Hematopoietic multipotent progenitor cell treated with erythropoietin and hydrocortisone succinate and interleukin-3 and kit ligand, for 15 days (in vitro differentiated cells): ENCODE data around the gene TIMM8A.

Experiments used
- DNase-seq: peaks from one replicate; pipeline ENCODE4 v3.0.0-alpha.2; 2015; ENCODE audit warnings: low spot score

The TIMM8A gene, protein sequence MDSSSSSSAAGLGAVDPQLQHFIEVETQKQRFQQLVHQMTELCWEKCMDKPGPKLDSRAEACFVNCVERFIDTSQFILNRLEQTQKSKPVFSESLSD

DNA sequence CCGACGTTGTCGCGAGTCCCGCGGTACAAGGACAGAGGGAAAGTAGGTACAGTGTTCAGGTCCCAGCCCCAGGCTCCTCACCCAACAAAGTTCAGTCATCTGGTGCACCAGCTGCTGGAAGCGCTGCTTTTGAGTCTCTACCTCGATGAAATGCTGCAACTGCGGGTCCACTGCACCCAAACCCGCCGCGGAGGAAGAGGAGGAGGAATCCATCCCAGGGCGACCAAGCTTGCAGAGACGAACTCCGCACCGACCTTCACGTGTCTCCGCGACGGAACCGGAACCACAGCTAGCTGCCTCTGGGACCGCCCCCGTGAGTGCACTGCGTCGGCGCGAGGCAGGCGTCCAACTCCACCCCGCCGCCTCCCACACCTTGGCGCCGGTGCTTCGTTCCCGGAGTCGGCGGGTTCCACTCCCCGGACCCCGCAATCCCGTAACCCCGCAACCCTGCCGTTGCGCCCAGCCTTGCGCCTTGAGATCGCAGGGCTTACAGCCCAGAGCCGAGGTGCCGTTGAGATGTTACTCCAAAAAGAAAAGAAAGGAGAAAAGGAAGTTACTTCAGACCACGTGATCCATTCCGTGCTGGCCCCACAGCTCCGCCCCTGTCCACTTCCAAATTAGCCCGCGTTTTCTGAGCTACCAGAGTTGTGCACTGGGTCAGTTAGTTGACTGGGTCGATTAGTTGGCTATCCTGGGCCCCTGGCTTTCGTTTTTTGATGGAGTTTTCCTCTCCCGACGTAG, at the start of gene TIMM8A:
TIMM8A (minus strand) TSS at position 291 of the 741 bp plus-strand sequence; CDS start at position 213, 78 bp downstream.
- DNase-seq = peak; percentile 75

DNA sequence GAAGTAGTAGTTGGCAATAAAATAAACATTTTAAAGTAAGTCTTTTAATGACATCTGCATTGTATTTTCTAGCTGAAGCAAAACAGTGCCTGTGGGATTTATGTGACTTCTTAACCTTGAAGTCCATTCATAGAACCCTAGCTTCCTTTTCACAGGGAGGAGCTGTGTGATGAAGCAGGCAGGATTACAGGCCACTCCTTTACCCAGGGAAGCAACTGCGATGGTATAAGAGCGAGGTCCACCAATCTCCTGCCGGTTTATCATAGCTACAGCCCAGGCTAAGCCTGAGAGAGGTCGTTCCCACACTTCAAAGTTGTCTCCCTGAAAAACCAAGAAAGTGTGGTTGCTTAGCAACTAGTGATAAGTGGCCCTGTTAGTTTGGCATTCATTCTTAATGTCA, 49.2 kb upstream of the TIMM8A start:
- no peak for DNase-seq

DNA sequence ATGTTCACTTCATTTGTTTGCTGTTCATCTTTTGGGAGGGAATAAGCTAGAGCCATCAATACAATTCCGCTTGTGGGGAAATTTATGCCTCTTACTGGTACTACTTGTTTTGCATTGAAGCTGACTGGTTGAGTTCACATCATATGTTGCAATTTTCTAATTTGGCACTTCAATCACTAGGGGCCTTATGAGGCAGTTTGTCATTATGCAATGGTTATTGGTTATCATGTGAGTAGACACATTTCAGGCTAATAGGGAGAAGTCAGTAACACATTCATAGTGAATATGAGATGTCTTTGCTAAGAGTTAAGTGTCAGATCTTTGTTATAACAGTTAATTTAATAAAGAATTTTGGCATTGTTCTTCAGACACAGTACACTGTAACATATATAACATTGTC, 47.2 kb upstream of the TIMM8A start:
- no peak for DNase-seq

DNA sequence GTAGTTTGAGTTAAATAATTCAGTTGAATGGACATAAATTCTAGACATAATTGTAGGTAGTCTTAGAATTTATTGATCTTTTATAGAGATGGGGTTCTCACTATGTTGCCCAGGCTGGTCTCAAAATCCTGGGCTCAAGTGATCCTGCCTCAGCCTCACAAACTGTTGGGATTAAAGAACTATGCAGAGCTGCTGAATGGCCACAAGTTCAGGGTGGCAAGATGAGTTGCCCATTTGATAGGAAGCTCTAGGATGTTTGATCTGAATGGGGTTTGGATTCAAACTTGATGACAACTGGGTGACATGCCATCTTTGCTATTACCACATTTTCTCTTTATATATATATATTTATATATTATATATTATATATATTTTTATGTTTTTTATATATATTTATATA, 45.8 kb upstream of the TIMM8A start:
- no peak for DNase-seq

DNA sequence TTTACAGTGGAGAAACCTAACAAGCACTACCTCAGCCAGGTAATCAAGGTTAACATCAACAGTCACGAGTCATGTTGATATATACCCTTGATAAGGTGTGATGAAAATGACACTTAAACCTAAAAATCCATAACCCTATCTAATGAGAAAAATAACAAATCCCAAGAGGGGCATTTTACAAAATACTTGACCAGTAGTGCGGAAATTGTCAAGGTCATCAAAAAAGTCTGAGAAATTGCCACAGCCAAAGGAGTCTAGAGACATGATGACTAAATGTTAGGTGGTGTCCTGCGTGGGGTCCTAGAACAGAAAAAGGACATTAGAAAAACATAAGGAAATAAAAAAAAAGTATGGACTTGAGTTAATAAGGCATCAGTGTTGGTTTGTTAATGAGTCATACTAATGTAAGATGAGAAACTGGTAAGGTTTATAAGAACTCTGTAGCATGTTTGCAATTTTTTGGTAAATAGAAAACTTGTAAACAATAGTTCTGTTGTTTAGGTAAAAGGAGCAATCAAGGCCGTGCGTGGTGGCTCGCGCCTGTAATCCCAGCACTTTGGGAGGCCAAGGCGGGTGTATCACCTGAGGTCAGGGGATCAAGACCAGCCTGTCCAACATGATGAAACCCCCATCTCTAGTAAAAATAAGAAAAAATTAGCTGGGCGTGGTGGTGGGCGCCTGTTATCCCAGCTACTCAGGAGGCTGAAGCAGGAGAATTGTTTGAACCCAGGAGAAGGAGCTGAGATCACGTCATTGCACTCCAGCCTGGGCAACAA, 45.2 kb upstream of the TIMM8A start:
- no peak for DNase-seq

DNA sequence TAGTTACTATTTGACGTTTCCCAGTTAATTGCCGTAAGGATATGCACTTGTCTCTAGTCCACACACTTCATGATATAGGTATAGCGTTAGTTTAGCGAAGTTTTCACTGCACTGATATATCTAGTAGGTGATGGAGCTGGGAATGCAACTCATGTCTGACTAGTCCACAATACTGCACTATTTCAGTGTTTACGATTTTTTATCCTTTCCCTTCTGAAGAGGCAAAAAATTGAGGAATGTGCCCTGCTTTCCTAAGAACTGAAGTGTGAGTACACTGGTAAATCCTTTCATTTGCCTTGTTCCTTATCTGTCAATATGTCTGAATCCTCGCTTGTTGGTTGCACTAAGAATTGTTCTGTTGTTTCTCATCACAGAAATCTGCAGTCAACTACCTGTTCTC, 43.3 kb upstream of the TIMM8A start:
- DNase-seq = no peak

DNA sequence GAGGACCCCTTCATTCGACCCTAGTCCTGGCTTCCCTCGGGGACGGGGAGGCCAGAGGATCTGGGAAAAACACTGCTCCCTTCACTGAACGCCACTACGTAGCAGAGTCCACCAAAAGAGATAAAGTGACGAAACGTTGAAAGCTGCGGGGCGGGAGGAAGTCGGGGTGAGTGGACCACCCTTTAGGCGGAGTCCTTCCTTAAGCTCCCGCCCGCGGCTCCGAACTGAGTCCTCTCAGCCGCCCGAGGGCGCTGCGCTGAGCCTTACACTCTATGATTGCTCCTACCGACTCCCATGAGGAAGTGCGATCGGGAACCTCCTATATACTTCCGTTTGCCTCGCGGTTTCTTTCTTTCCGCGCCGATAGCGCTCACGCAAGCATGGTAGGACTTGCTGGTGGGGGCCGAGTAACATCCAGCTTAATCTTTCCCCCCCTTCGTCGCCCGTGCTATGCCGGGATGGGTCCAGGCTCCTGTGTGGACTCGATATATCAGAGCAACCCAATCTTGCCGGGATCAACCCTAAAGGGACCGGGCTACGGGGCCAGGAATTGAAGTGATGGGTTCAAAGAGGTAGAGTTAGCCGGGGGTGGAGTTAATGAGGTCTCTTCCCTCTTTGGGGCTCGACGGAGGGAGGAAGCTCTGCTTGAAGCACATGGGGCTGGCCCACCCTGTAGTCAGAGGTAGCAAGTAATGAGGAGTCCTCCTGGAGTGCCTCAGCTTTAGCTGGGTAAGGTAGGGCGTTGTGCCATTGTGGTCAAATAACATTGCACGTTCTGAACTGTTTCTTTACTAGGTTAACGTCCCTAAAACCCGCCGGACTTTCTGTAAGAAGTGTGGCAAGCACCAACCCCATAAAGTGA, 42.4 kb upstream of the TIMM8A start, which contains the start of gene RPL36A:
RPL36A (plus strand) TSS at position 348 of the 862 bp plus-strand sequence; CDS start at position 381, 33 bp downstream.
- peak; percentile 88 for DNase-seq

DNA sequence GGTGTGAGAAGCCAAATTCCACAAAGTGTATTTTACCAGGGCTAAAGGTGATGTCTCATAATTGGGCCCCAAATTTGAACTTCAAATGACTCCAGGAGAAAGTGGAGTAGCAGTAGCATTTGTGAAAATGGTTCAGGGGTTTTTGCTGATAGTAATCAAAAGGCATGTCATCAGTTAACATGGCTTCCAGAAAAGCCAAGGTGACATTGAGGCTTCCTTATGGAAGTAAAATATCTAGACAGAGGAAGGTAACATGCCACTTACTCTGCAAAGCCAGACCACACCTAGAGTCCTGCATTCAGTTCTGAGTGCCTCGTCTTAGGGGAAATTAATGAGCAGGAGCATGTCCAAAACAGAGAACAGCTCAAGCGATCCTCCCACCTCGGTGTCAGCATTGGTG, 40.1 kb upstream of the TIMM8A start:
- DNase-seq = no peak

DNA sequence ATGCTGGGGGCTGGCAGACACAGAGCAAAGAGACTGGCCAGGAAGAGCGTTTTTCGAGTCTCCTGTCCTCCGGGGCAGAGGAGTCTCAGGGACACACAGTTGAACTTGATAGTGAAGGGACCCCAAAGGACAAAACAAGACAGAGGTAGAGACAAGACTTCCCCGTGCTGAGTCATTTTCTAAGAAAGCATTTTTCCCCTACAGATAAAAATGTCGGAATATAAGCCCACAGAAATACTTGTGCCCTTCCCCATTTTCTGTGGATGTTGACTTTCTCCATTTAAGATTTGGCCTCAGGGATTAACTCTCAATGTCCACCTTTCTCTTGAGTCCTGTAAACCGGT, 38.0 kb upstream of the TIMM8A start:
- DNase-seq = peak; percentile 43

DNA sequence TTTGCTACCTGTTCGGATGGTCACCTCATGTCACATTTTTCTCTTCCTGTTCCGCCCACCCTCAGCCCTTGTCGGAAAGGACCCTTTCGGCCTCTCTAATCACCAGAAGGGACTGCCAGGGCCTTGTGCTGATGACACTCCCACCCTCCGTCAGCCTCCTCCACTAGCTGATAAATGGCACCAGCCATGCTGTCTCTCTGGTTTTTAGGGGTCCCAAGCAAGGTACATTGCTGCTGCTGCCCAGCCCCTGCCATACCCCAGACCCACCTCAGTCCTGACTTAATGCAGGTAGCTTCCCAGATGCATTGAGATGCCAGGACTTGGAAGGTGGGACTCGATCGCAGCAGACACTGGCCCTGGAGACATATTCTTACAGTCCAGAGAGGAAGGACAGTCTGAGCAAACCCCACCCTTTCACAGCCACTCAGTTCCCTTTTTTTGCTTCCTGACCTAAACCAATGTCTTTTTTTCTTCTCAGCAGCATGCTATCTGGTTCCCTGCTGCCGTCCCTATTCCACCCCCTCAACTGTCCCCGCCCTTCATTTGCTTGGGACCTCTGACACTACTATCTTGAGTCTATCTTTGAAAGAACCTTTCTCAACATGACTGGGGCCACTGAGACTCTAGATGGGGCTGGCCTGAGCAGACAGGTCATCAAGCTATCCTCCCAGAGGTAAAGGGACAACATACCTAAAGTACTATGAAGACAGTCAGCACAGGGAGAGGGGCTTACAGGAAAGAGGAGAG, 37.4 kb upstream of the TIMM8A start, which contains the start of gene BTK:
BTK (minus strand) TSS at position 397 of the 747 bp plus-strand sequence. CDS start 10,907 bp downstream, outside the sequence.
- peak; percentile 70 for DNase-seq

DNA sequence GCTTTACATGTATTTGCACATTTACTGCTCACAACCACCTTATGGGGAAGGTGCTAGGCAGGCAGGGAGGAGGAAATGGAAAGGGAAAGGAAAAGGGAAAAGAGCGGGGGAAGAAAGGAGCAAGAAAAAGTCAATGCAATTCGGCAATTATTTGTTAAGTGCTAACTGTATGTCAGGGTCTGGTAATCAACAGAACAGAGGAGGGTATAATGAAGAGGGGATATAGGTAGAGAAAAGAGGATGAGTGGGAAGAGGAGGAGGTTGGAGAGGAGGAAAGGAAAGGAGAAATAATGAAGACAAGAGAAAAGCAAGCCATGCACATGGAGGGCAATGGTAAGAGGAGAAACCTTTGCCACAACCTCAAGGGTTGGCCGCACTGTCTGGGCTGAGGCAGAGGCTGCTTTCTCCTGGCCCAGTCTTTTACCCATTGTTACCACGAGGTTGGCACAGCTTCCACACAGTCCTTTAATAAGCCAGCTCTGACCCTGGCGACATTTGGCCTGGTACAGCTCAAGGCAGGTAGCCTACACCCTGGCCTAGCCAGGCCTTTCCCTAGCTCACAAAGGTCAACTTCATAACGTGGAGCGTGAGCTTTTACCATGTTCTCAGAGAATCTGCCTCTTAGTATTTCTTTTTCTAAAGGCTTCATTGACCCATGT, 36.6 kb upstream of the TIMM8A start:
- no peak for DNase-seq

DNA sequence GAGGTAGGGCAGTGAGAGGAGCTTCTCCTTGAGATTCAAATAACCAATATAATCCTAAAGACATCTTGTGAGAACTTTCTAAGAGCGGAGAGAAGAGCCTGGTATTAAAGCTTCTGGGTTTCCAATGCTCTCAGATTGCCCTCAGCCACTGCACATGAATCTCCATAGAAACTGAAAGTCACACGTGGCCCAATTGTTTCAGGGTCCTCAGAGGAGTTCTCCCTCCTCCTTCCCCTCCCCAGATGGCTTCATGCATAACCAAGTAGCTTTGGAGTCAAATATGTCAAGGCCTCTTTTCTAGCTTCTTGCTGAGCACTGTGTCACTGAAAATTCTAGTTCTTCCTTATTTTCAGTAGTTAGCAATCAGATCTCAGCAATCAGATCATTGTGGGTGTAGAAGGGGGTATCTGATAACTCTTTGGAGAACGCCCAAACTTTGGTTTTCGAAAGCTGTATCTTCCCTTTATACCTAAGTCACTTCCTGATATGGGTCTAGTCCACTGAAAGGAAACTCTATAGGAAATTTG, 35.2 kb upstream of the TIMM8A start:
- no peak for DNase-seq

DNA sequence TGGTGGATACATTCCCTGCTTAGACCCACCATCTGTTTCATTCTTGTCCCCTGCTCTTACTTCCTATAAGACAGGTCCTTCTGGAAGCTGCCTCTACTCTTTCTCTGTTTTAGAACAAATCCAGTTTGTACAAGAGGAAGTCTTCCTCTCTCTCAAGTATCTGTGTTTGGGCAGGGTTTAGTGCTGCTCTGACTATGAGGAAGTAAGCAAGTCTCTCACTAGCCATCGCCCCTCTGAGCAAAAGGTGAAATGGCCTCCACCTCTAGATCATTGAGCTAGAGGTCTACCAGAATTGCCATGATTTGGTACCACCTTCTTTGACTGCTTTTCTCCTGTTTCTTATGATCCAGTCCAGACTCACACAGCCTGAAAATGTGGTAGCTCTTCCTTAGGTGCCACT, 29.0 kb upstream of the TIMM8A start:
- DNase-seq = no peak

DNA sequence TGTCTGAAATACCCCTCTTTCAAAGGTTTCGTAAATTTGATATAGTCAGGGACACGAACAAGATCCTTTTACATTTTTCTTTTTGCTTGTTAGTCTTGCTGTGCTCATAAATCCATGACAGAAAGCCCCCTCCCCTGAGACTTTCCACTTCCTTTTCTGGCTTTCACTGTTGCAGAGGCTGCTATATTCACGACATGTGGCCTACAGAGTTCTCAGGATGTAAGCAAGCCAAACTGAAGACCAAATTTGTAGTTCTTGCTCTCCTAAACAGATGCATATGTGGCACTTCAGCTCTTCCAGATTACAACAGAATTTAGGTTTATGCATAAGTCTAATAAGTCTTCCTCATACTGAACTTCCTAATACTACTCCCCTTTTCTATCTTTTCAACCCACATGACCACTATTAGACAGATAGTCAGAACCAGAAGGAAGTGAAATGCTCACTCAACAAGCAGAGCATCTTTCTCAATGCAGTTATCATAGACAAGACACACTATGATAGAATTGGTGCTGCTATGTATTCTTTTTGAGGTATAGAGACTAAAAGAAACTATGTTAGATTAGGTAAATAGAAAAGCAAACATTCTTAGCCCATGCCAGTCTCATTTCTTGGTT, 22.5 kb upstream of the TIMM8A start:
- no peak for DNase-seq

DNA sequence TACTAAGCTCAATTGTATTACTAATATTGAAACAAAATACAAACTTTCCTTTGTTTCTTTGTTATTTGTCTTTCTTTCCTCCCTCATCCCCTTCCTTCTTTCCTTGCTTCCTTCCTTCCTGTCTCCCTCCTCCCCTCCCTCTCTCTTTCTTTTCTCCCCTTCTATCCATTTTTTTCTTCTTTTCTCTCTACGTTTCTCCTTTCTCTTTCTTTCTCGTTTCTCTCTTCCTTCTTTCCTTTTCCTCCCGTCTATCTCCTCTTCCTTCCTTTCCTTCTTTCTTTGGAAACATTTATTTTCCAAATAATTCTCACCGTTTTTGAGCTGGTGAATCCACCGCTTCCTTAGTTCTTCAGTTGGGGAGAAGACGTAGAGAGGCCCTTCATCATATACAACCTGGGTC, 21.1 kb upstream of the TIMM8A start:
- no peak for DNase-seq

DNA sequence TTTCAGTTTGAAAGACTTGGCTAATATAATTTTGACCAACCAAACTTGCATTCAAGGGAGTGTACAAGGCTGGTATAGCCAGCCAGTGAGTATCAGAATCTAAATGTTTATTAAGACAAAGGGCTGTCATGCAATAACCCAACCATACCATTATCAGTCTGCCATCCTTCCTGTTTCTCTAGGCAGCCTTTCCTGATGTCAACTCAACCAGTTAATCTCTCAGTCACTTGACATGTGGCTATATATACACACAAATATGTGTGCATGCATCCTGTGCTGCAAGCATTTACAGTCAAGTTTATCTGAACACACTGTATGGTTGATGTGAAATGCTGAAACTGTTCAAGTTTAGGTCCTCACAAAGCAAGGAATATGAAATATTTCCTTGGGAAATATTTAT, 20.3 kb upstream of the TIMM8A start:
- no peak for DNase-seq

DNA sequence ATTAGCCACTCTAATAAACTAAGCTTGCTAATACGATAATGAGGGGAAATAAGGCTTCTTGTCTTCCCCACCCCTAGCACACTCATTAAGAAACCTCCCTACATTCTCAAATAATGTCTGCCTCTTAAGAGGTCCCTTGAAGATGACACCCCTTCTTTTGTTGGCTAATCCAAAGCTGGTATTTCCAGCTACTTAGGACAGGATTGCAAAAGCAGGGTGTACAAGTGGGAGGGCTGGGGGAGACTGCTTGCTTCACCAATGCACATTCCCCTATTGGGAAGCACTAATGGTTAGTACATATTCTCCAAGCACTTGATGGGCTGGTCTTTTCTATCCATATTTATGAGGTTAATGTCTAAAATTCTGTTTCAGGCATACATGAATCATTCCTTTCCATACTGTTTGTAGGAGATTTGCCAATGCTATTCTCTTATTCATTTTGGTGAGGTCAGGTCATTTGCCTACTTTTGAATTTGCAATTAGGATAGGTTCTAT, 16.8 kb upstream of the TIMM8A start:
- no peak for DNase-seq

DNA sequence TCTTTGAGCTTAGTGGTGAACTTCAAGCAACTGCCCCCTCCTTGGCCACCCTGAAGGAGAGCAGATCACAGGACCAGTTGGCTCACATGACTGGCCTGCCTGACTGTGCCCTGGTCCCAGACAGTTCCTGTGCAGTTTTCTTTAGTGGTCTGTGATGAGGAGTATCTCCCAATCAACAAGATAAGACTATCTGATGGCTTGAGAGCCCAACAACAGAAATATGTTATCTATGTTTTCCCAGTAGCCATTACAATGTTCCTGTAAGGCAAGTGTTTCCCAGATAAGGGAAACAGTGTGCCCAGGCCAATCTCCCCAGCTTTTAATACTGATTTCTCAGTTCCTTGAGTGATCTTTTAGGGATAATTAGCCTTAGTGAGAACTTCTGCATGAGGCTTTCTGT, 14.2 kb upstream of the TIMM8A start:
- DNase-seq = no peak

DNA sequence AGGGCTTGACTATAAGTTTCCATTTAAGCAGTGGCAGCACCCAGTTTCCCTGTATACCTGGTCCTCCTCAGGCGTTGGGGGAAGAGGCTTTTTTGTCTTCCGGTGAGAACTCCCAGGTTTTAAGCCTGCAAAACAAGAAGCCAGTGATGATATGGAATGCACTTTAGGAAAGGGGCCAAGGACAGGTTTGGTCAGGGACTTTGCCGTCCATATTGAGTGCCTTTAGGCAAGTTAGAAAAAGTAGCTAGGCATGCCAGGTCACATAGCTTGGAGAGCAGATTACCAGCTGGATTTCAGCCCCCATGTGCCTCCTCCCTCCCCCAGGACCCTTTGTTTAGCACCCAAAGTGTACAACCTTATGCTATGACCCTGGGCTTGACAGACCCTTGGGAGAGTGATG, 13.6 kb upstream of the TIMM8A start:
- DNase-seq = no peak

DNA sequence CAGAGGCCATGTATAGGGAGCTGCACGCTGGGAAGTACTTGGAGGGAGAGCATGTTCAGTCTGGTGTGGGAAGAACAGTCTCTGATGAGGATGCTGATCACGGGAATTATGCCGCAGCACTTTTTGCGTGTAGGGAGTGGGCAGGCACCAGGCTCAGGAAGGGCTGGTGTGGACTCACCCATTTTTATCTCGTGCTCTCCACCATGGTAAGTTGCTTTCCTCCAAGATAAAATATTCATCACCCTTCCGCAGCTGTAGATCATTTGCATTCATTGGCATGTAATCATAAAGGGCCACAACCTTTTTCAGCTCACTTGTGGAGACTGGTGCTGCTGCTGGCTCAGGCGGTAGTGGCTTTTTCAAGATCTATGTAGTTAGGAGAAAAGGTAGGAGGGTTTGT, 11.8 kb upstream of the TIMM8A start:
- peak; percentile 86 for DNase-seq
